ENCODE results near the gene GAL3ST2.
"Not testable (repeated sequence)": the region's sequence is repeated elsewhere in the genome, so short reads cannot be mapped to it uniquely, and the experiment has no call there.

The GAL3ST2 gene

GRCh38 chr2:241806217-241806616, 29.6 kb downstream of the GAL3ST2 start:
- not testable (repeated sequence) for DNase-seq (ENCODE audit: low read depth in 2 of 2, low spot score in 1 of 2)

GRCh38 chr2:241808051-241808720, 31.6 kb downstream of the GAL3ST2 start:
- DNase-seq (ENCODE audit: low read depth in 2 of 2, low spot score in 1 of 2): no peak

GRCh38 chr2:241808721-241809382, 32.2 kb downstream of the GAL3ST2 start, which contains the start of gene NEU4:
TSS of gene NEU4 (plus strand) at chr2:241809193. CDS start at chr2:241814485, 5,292 bp downstream.
- DNase-seq (ENCODE audit: low read depth in 2 of 2, low spot score in 1 of 2): no peak

GRCh38 chr2:241809383-241810306, 33.0 kb downstream of the GAL3ST2 start:
- no peak for DNase-seq (ENCODE audit: low read depth in 2 of 2, low spot score in 1 of 2)

- DNase-seq (ENCODE audit: low read depth in 2 of 2, low spot score in 1 of 2): no peak
These were observed 33.9 kb downstream of the GAL3ST2 start for GRCh38 chr2:241810307-241811200.

GRCh38 chr2:241811201-241811951, 34.8 kb downstream of the GAL3ST2 start:
- DNase-seq (ENCODE audit: low read depth in 2 of 2, low spot score in 1 of 2): no peak

- DNase-seq (ENCODE audit: low read depth in 2 of 2, low spot score in 1 of 2): no peak
These were observed 35.5 kb downstream of the GAL3ST2 start for GRCh38 chr2:241811952-241812729.

- DNase-seq (ENCODE audit: low read depth in 2 of 2, low spot score in 1 of 2): no peak
These were observed 36.4 kb downstream of the GAL3ST2 start for GRCh38 chr2:241812730-241813643.

- DNase-seq (ENCODE audit: low read depth in 2 of 2, low spot score in 1 of 2): no peak
These were observed 37.2 kb downstream of the GAL3ST2 start for GRCh38 chr2:241813644-241814392.

- DNase-seq (ENCODE audit: low read depth in 2 of 2, low spot score in 1 of 2): no peak
These were observed 37.7 kb downstream of the GAL3ST2 start for GRCh38 chr2:241814393-241814642.

- DNase-seq (ENCODE audit: low read depth in 2 of 2, low spot score in 1 of 2): no peak
These were observed 38.2 kb downstream of the GAL3ST2 start for GRCh38 chr2:241814643-241815476.

GRCh38 chr2:241815477-241816430, 39.1 kb downstream of the GAL3ST2 start:
- DNase-seq (ENCODE audit: low read depth in 2 of 2, low spot score in 1 of 2): no peak

- DNase-seq (ENCODE audit: low read depth in 2 of 2, low spot score in 1 of 2): no peak
These were observed 40.0 kb downstream of the GAL3ST2 start for GRCh38 chr2:241816431-241817121.

GRCh38 chr2:241817126-241817820, 40.7 kb downstream of the GAL3ST2 start:
- DNase-seq (ENCODE audit: low read depth in 2 of 2, low spot score in 1 of 2): no peak
